GM23248 (cell line): ENCODE results near the gene LRIG1. TPM values are rescaled to one million over a fixed set of nuclear protein-coding genes. Genes with fewer than 3 reads are reported as not detected.
A peak's percentile ranks its signal among the peaks of the same experiment; 100 is the strongest.

Source experiments
- DNase-seq: peaks from one replicate; pipeline ENCODE4 v3.0.0-alpha.2; 2015
- H2AFZ ChIP-seq: fragments of 200-600 bp; sonication (generic); 2 replicates; pipeline ENCODE4 v1.6.1; 2016; ENCODE audit warnings: antibody characterized with exemption
- H3F3A ChIP-seq: fragments of 200-600 bp; sonication (generic); 2 replicates; pipeline ENCODE4 v1.6.1; 2016; ENCODE audit warnings: mild to moderate bottlenecking, antibody characterized with exemption, mixed run types; ENCODE audit not compliant: insufficient read depth
- H3K27ac ChIP-seq: fragments of 200-600 bp; sonication (generic); 2 replicates; pipeline ENCODE4 v1.5.1; 2016; ENCODE audit warnings: mild to moderate bottlenecking
- H3K27me3 ChIP-seq: fragments of 200-600 bp; sonication (generic); replicated peaks from 2 replicates; pipeline ENCODE4 v1.6.1; 2016; ENCODE audit warnings: mild to moderate bottlenecking; ENCODE audit not compliant: insufficient read depth
- H3K36me3 ChIP-seq: fragments of 200-600 bp; sonication (generic); 2 replicates; pipeline ENCODE4 v1.6.1; 2016; ENCODE audit warnings: low read depth, mild to moderate bottlenecking
- H3K4me1 ChIP-seq: fragments of 200-600 bp; sonication (generic); 2 replicates; pipeline ENCODE4 v1.6.1; 2016; ENCODE audit warnings: mild to moderate bottlenecking; ENCODE audit not compliant: insufficient read depth
- H3K4me2 ChIP-seq: fragments of 200-600 bp; sonication (generic); one replicate; pipeline ENCODE4 v1.6.1; 2016; ENCODE audit warnings: mild to moderate bottlenecking; ENCODE audit not compliant: unreplicated experiment
- H3K4me3 ChIP-seq: fragments of 200-600 bp; sonication (generic); 2 replicates; pipeline ENCODE4 v1.5.1; 2016; ENCODE audit warnings: mild to moderate bottlenecking
- H3K79me2 ChIP-seq: fragments of 200-600 bp; sonication (generic); 2 replicates; pipeline ENCODE4 v1.6.1; 2016; ENCODE audit warnings: mild to moderate bottlenecking; ENCODE audit not compliant: insufficient read depth
- H3K9ac ChIP-seq: fragments of 200-600 bp; sonication (generic); 2 replicates; pipeline ENCODE4 v1.6.1; 2016; ENCODE audit warnings: mild to moderate bottlenecking
- H3K9me2 ChIP-seq: fragments of 200-600 bp; sonication (generic); 2 replicates; pipeline ENCODE4 v1.6.1; 2016; ENCODE audit warnings: mixed run types, mild to moderate bottlenecking, moderate library complexity; ENCODE audit not compliant: insufficient read depth
- H3K9me3 ChIP-seq: fragments of 200-600 bp; sonication (generic); one replicate; pipeline ENCODE4 v1.6.1; 2017; ENCODE audit warnings: low read depth
- H4K20me1 ChIP-seq: fragments of 200-600 bp; sonication (generic); 2 replicates; pipeline ENCODE4 v1.6.0; 2016; ENCODE audit not compliant: insufficient read depth
- EZH2 ChIP-seq: fragments of 200-600 bp; sonication (generic); IDR thresholded peaks from 2 replicates; pipeline ENCODE4 v1.6.1; 2018; ENCODE audit warnings: antibody characterized with exemption, mild to moderate bottlenecking; ENCODE audit not compliant: insufficient read depth, poor library complexity, severe bottlenecking
- EZH2phosphoT487 ChIP-seq: fragments of 200-600 bp; sonication (generic); IDR thresholded peaks from 2 replicates; pipeline ENCODE4 v1.6.1; 2018; ENCODE audit warnings: antibody characterized with exemption, moderate library complexity, mild to moderate bottlenecking, low read depth; ENCODE audit not compliant: insufficient read depth
- WGBS, 2 experiments: methylation state at CpG; one replicate each; pipeline ENCODE4 v1.1.6; 2015 to 2017; ENCODE audit warnings: low lambda C conversion rate in 2 of 2, low coverage in 1 of 2; ENCODE audit errors: missing lambda C conversion rate in 2 of 2; 5-methylcytosine and 5-hydroxymethylcytosine counted together
- in situ Hi-C: fragments of 300-500 bp; cut with MboI; formaldehyde crosslinking; loops from 2 replicates; pipeline ENCODE4 v1.15.0; 2020
- polyA plus RNA-seq: library from polyadenylated mRNA; unstranded; fragments of >200 nt; fragmentation: Nextera tagmentation; extraction: Ambion mirVana; gene quantifications from 2 replicates; pipeline ENCODE4 v1.2.1, GENCODE V29; 2016
- total RNA-seq: library from RNA; depleted of rRNA; stranded (reverse); fragments of >200 nt; shearing (Covaris generic); gene quantifications from 2 replicates; pipeline ENCODE4 v1.2.3, GENCODE V29; 2014

The LRIG1 gene
- total and polyA plus RNA-seq, 2 experiments from 2014 or later, result 3.1 to 6.5 TPM

GRCh38 chr3:66336333-66336766 is 164.5 kb downstream of the LRIG1 start:
- Histone ChIP-seq H3K9me3 (no peaks in the 10 kb centered on the region), H3F3A (peaks cover 24% of the 10 kb centered on the region; the same call in 1 of the 2 replicates), H3K4me3 (no peak overlapping the region), H3K79me2 (no peaks in the 10 kb centered on the region), H3K36me3 (no peaks in the 10 kb centered on the region), H4K20me1 (no peaks in the 10 kb centered on the region), H3K4me2 (peak overlapping the region; percentile 15), H3K9ac (no peak overlapping the region), H3K27me3 (no peaks in the 10 kb centered on the region), H2AFZ (no peak overlapping the region), H3K27ac (no peak overlapping the region), H3K4me1 (peaks cover 13% of the 10 kb centered on the region; the same call in 1 of the 2 replicates), H3K9me2 (no peaks in the 10 kb centered on the region)
- peak; percentile 12 for DNase-seq
- in situ Hi-C loops, result no loop called here
- 13 to 19% methylated on average over 4 of the region's 4 CpGs for WGBS, 2 experiments
- no peak for TF ChIP-seq EZH2
- no peak for TF ChIP-seq EZH2phosphoT487

GRCh38 chr3:66335671-66336070 is 165.2 kb downstream of the LRIG1 start:
- Histone ChIP-seq H3K27ac (no peak overlapping the region), H3K4me2 (no peak overlapping the region), H3K79me2 (no peaks in the 10 kb centered on the region), H3K36me3 (no peaks in the 10 kb centered on the region), H2AFZ (no peak overlapping the region), H4K20me1 (no peaks in the 10 kb centered on the region), H3K4me3 (no peak overlapping the region), H3K9me2 (no peaks in the 10 kb centered on the region), H3F3A (peaks cover 24% of the 10 kb centered on the region; the same call in 1 of the 2 replicates), H3K9me3 (no peaks in the 10 kb centered on the region), H3K4me1 (peaks cover 13% of the 10 kb centered on the region; the same call in 1 of the 2 replicates), H3K9ac (no peak overlapping the region), H3K27me3 (no peaks in the 10 kb centered on the region)
- in situ Hi-C loops, result no loop called here
- WGBS, 2 experiments, result 90 to 98% methylated on average over 2 of the region's 2 CpGs
- DNase-seq, result no peak
- TF ChIP-seq EZH2 (no peak), EZH2phosphoT487 (no peak)
